GM12872 (cell line): ENCODE data around the gene AMH.

Experiments used
- CTCF ChIP-seq: IDR thresholded peaks from 3 replicates; pipeline ENCODE4 v1.5.1; 2011; ENCODE audit warnings: low read depth, mild to moderate bottlenecking, low read length, moderate library complexity; ENCODE audit not compliant: insufficient read depth

The AMH gene

DNA sequence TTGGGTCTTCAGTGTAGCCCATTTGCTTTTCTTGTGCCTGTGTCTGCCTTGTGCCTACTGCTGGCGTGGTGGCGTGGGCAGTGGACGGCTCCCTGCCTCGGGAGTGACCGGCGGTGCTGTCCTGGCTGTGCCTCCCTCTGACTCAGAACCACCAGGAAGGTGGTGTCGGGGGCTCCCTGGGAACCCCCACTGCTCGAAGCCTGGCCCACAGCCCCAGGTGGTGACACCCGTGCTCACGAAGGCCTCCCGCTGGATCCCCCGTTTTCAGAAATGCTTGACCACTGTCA, 5.1 kb upstream of the AMH start:
- no peak for TF ChIP-seq CTCF

- TF ChIP-seq CTCF, result no peak
These were observed 4.6 kb upstream of the AMH start for GRCh38 chr19:2244486-2244885.

DNA sequence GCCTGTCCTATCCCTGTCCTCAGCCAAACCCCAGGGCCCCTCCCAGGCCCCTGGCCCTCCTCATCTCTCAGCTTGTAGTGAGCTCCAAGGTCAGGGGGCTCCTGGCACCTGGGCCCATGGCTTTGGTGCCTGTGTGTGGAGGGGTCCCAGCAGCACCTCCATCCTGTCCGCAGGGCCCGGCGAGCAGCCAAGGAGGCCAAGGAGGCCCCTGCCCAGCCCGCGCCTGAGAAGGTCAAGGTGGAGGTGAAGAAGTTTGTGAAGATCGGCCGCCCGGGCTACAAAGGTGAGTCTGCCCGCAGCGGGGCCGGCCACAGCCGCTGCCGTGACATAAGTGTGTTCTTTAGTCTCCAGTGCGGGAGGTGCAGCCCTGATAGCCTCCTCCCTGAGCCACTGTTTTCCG, 3.9 kb upstream of the AMH start:
- no peak for TF ChIP-seq CTCF

DNA sequence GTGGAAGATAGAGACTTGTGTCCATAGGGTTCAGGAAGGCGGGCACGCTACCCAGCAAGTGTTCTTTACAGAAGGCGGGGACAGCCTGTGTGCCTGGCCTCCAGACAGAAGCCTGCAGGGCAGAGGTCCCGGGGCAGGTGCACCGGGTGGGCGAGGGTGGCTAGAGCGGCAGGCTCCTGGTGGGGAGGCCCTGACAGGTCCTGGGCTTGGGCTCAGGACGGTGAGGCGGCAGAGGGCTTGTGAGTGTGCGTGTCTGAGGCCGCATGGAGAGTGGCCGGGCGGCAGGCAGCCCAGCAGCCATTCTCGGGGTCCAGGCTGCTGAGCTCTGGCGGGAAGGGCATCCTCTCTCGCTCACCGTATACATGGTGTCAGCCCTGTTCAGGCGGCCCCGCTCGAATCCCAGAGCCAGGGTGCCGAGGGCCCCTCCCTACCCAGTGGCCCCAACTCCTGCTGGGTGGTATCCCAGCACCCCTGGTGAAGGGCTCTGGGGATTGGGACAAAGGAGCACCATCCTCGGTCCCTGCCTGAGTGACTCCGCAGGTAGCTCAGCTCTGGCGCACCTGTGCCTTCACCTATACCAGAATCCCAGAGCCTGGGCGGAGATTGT, 3.0 kb upstream of the AMH start:
- TF ChIP-seq CTCF, result no peak

- no peak for TF ChIP-seq CTCF
These were observed 2.2 kb upstream of the AMH start for GRCh38 chr19:2246801-2247361.

- no peak for TF ChIP-seq CTCF
These were observed 1.6 kb upstream of the AMH start for GRCh38 chr19:2247433-2248101.

GRCh38 chr19:2248136-2249009, 750 bp upstream of the AMH start:
- no peak for TF ChIP-seq CTCF
